Mesenchymal stem cell (in vitro differentiated cells and primary cell): ENCODE results near the gene PRMT7.

Source experiments
- DNase-seq: peaks from one replicate; pipeline ENCODE4 v3.0.0-alpha.2; 2013
- H2AFZ ChIP-seq: one replicate; pipeline ENCODE4 v1.6.1; 2013; ENCODE audit warnings: low read depth, mild to moderate bottlenecking, control low read depth, inconsistent platforms, low read length, moderate library complexity
- H2AK5ac ChIP-seq: 2 replicates; pipeline ENCODE4 v1.6.1; 2013; ENCODE audit warnings: low read length, moderate library complexity, mild to moderate bottlenecking, inconsistent platforms; ENCODE audit not compliant: severe bottlenecking
- H2BK120ac ChIP-seq: one replicate; pipeline ENCODE4 v1.6.1; 2013; ENCODE audit warnings: low read depth, mild to moderate bottlenecking, inconsistent platforms, low read length, moderate library complexity
- H2BK12ac ChIP-seq, 2 experiments: one replicate each; pipeline ENCODE4 v1.6.1; 2013; ENCODE audit warnings: inconsistent platforms in 2 of 2, low read length in 2 of 2, mild to moderate bottlenecking in 2 of 2, moderate library complexity in 2 of 2, control low read depth in 1 of 2
- H2BK15ac ChIP-seq: one replicate; pipeline ENCODE4 v1.6.1; 2013; ENCODE audit warnings: mild to moderate bottlenecking, low read depth, inconsistent platforms; ENCODE audit not compliant: poor library complexity, severe bottlenecking
- H2BK5ac ChIP-seq: 2 replicates; pipeline ENCODE4 v1.6.1; 2013; ENCODE audit warnings: low read depth, mild to moderate bottlenecking, low read length, control low read depth, inconsistent platforms; ENCODE audit not compliant: poor library complexity, severe bottlenecking
- H3K14ac ChIP-seq, 2 experiments: one replicate each; pipeline ENCODE4 v1.6.1; 2013; ENCODE audit warnings: inconsistent platforms in 2 of 2, low read length in 2 of 2, control low read depth in 1 of 2, mild to moderate bottlenecking in 1 of 2, moderate library complexity in 1 of 2
- H3K18ac ChIP-seq, 2 experiments: one replicate each; pipeline ENCODE4 v1.6.1; 2013; ENCODE audit warnings: inconsistent platforms in 2 of 2, low read length in 2 of 2, control low read depth in 1 of 2, low read depth in 1 of 2, mild to moderate bottlenecking in 1 of 2
- H3K23ac ChIP-seq, 2 experiments: one replicate each; pipeline ENCODE4 v1.6.1; 2013; ENCODE audit warnings: inconsistent platforms in 2 of 2, low read length in 2 of 2, mild to moderate bottlenecking in 2 of 2, moderate library complexity in 2 of 2, control low read depth in 1 of 2
- H3K27ac ChIP-seq: 2 replicates; pipeline ENCODE4 v1.5.1; 2013; ENCODE audit warnings: mild to moderate bottlenecking, moderate library complexity, low read length, control low read depth, inconsistent platforms; ENCODE audit not compliant: poor library complexity, severe bottlenecking
- H3K27me3 ChIP-seq, 2 experiments: 2 replicates each; pipeline versions ENCODE4 v1.6.1 to v1.7.0; 2013; ENCODE audit warnings: low read length in 2 of 2, mild to moderate bottlenecking in 2 of 2, moderate library complexity in 2 of 2, control low read depth in 1 of 2, inconsistent platforms in 1 of 2; ENCODE audit not compliant: control insufficient read depth in 1 of 2, insufficient read depth in 1 of 2
- H3K36me3 ChIP-seq, 2 experiments: 2 replicates each; pipeline versions ENCODE4 v1.6.1 to v1.7.0; 2013; ENCODE audit warnings: low read length in 2 of 2, control low read depth in 1 of 2, inconsistent platforms in 1 of 2, low read depth in 1 of 2, mild to moderate bottlenecking in 1 of 2; ENCODE audit not compliant: insufficient read depth in 2 of 2, control insufficient read depth in 1 of 2
- H3K4ac ChIP-seq, 2 experiments: one replicate each; pipeline ENCODE4 v1.6.1; 2013; ENCODE audit warnings: inconsistent platforms in 2 of 2, low read length in 2 of 2, mild to moderate bottlenecking in 2 of 2, moderate library complexity in 2 of 2, control low read depth in 1 of 2, low read depth in 1 of 2
- H3K4me1 ChIP-seq: 2 replicates; pipeline ENCODE4 v1.6.1; 2013; ENCODE audit warnings: low read depth, low read length, control low read depth; ENCODE audit not compliant: control insufficient read depth, insufficient read depth
- H3K4me2 ChIP-seq: 2 replicates; pipeline ENCODE4 v1.6.1; 2013; ENCODE audit warnings: low read length, mild to moderate bottlenecking, inconsistent platforms; ENCODE audit not compliant: poor library complexity, severe bottlenecking
- H3K4me3 ChIP-seq, 2 experiments: 2 replicates each; pipeline versions ENCODE4 v1.5.1 to v1.7.0; 2013; ENCODE audit warnings: low read length in 2 of 2, mild to moderate bottlenecking in 2 of 2, control low read depth in 1 of 2, low read depth in 1 of 2; ENCODE audit not compliant: insufficient read depth in 1 of 2
- H3K79me1 ChIP-seq: replicated peaks from 2 replicates; pipeline ENCODE4 v1.6.1; 2013; ENCODE audit warnings: mild to moderate bottlenecking, control low read depth, low read length, inconsistent platforms; ENCODE audit not compliant: poor library complexity, severe bottlenecking
- H3K9ac ChIP-seq: 2 replicates; pipeline ENCODE4 v1.7.0; 2013; ENCODE audit warnings: mild to moderate bottlenecking, low read length, moderate library complexity
- H3K9me3 ChIP-seq: 2 replicates; pipeline ENCODE4 v1.7.0; 2013; ENCODE audit warnings: mild to moderate bottlenecking, low read length; ENCODE audit not compliant: control insufficient read depth
- H4K8ac ChIP-seq: one replicate; pipeline ENCODE4 v1.6.1; 2013; ENCODE audit warnings: inconsistent platforms, mild to moderate bottlenecking, low read length, moderate library complexity
- H4K91ac ChIP-seq: one replicate; pipeline ENCODE4 v1.6.1; 2013; ENCODE audit warnings: mild to moderate bottlenecking, low read length, inconsistent platforms
- WGBS: methylation state at CpG from one replicate; pipeline ENCODE4 v1.1.7; 2013; ENCODE audit warnings: mixed read lengths; 5-methylcytosine and 5-hydroxymethylcytosine counted together

The PRMT7 gene

DNA sequence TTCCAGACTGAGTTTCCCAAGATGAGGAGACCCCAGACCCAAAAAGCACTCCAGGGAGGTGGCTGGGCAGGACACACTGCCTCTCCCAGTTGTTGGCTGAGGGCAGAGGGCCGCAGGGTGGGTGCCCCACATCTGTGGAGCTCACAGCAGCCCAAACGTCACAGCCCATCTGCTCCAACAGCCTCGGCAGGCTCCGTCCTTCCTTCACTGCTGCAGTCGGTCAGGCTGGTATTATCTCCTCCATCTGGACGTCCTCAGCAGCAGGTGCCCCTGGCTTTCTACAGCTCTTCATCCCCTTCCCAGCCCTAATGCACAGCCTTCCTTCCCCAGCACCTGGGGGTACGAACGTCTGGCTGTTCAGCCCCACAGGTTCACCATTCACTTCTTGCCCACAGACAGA lies 55.2 kb downstream of the PRMT7 start:
- Histone ChIP-seq H2BK120ac (no peak overlapping the region), H3K4me1 (peaks cover 14% of the 10 kb centered on the region), H3K27ac (no peak overlapping the region), H3K9ac (no peak overlapping the region), H2BK15ac (no peak overlapping the region), H3K4ac (no peak overlapping the region), H3K23ac (no peak overlapping the region), H3K4me3 (no peak overlapping the region), H3K4me2 (no peak overlapping the region), H4K91ac (peak overlapping the region; percentile 28), H2AFZ (no peak overlapping the region), H2AK5ac (no peak overlapping the region), H3K27me3 (peaks cover 29 to 60% of the 10 kb centered on the region in 2 experiments), H2BK12ac (no peak overlapping the region), H3K14ac (no peak overlapping the region), H3K79me1 (no peaks in the 10 kb centered on the region), H3K36me3 (peaks cover 0 to under 1% of the 10 kb centered on the region in 2 experiments), H4K8ac (no peak overlapping the region), H2BK5ac (no peak overlapping the region), H3K18ac (no peak overlapping the region), H3K9me3 (no peaks in the 10 kb centered on the region)
- DNase-seq: no peak
- 79% methylated on average over 8 of the region's 8 CpGs for WGBS

DNA sequence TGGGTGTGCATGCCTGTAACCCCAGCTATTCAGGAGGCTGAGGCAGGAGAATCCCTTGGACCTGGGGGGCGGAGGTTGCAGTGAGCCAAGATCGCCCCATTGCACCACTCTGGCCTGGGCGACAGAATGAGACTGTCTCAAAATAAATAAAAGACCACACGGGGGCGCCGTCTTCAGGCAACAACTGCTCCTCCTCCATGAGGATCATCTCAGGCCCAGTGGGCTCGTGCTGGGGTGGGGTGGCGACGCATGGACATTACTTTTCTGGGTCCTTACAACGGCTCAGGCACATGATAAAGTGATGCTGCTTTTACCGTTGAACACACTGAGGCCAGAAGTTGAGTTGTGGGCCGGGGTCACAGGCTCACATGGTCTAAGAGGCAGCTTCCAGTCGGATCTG lies 56.2 kb downstream of the PRMT7 start:
- no peak overlapping the region for H2BK5ac ChIP-seq
- H3K4me3 ChIP-seq: no peak overlapping the region
- H3K4ac ChIP-seq: no peak overlapping the region
- no peak overlapping the region for H3K4me2 ChIP-seq
- peaks cover 13% of the 10 kb centered on the region for H3K4me1 ChIP-seq
- H3K23ac ChIP-seq: no peak overlapping the region
- H2BK120ac ChIP-seq: no peak overlapping the region
- no peaks in the 10 kb centered on the region for H3K36me3 ChIP-seq
- H3K14ac ChIP-seq: no peak overlapping the region
- no peaks in the 10 kb centered on the region for H3K79me1 ChIP-seq
- H2BK12ac ChIP-seq: no peak overlapping the region
- no peak overlapping the region for H2AFZ ChIP-seq
- H4K8ac ChIP-seq: no peak overlapping the region
- WGBS: 54% methylated on average over 13 of the region's 13 CpGs
- no peaks in the 10 kb centered on the region for H3K9me3 ChIP-seq
- no peak overlapping the region for H2AK5ac ChIP-seq
- no peak overlapping the region for H4K91ac ChIP-seq
- H2BK15ac ChIP-seq: no peak overlapping the region
- peak; percentile 26 for DNase-seq
- H3K9ac ChIP-seq: no peak overlapping the region
- no peak overlapping the region for H3K18ac ChIP-seq
- peaks cover 29 to 60% of the 10 kb centered on the region in 2 experiments for H3K27me3 ChIP-seq
- no peak overlapping the region for H3K27ac ChIP-seq

DNA sequence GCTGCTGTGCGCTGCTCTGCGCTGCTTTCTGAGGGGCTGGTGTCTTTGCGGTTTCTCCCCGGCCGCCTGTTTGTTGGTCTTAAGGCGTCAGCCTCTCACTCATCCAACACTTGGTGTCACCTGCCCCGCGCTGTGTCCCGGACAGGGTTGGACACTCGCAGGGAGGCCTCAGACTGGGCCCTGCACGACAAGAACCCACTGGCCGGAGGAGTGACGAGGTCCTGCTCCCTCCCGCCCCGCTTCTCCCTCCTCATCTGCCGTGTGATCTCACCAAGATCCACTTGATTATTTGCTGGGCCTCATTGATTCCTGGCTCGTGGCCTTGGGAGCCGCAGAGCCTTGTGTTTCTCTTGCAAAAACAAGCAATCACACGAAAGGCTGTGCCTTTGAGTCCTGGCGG lies 56.6 kb downstream of the PRMT7 start:
- Histone ChIP-seq H2BK15ac (no peak overlapping the region), H3K27me3 (peaks cover 29 to 60% of the 10 kb centered on the region in 2 experiments), H3K14ac (no peak overlapping the region), H3K23ac (no peak overlapping the region), H2BK5ac (no peak overlapping the region), H3K36me3 (no peaks in the 10 kb centered on the region), H3K4me2 (no peak overlapping the region), H2BK12ac (no peak overlapping the region), H2AFZ (no peak overlapping the region), H3K4ac (no peak overlapping the region), H3K27ac (no peak overlapping the region), H2BK120ac (no peak overlapping the region), H3K4me1 (peaks cover 10% of the 10 kb centered on the region), H4K8ac (no peak overlapping the region), H2AK5ac (no peak overlapping the region), H3K9ac (no peak overlapping the region), H4K91ac (no peak overlapping the region), H3K9me3 (no peaks in the 10 kb centered on the region), H3K18ac (no peak overlapping the region), H3K4me3 (no peak overlapping the region), H3K79me1 (no peaks in the 10 kb centered on the region)
- no peak for DNase-seq
- 90% methylated on average over 19 of the region's 20 CpGs for WGBS

DNA sequence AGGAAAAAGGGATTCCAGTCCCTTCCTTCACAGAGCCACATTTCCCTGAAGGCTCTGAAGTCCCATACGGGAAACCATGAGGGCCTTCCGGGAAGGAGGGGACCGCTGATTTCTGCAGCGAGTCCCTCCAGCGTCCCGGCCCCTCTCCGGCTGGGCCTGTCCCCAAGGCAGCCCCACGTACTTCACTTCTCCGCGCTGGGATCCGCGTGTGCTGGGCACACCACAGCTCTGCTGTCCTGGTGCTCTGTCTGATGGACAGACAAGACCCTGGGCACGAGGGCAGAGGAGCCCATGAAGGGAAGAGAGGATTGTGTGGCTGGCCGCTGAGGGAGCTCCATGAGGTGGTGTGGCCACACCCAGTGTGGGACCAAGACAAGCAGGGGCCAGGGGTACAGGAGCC lies 57.1 kb downstream of the PRMT7 start:
- Histone ChIP-seq H2AK5ac (no peak overlapping the region), H3K14ac (no peak overlapping the region), H2BK12ac (no peak overlapping the region), H3K36me3 (no peaks in the 10 kb centered on the region), H3K27me3 (peaks cover 32 to 65% of the 10 kb centered on the region in 2 experiments), H3K4me1 (peaks cover 9% of the 10 kb centered on the region), H3K9me3 (no peaks in the 10 kb centered on the region), H2AFZ (no peak overlapping the region), H3K9ac (no peak overlapping the region), H3K4ac (no peak overlapping the region), H3K18ac (no peak overlapping the region), H2BK5ac (no peak overlapping the region), H4K91ac (no peak overlapping the region), H4K8ac (no peak overlapping the region), H3K27ac (no peak overlapping the region), H3K4me3 (no peak overlapping the region), H2BK120ac (no peak overlapping the region), H3K79me1 (no peaks in the 10 kb centered on the region), H2BK15ac (no peak overlapping the region), H3K4me2 (no peak overlapping the region), H3K23ac (no peak overlapping the region)
- 90% methylated on average over 14 of the region's 14 CpGs for WGBS
- no peak for DNase-seq
